ENCODE results near the gene NR4A1.

DNA sequence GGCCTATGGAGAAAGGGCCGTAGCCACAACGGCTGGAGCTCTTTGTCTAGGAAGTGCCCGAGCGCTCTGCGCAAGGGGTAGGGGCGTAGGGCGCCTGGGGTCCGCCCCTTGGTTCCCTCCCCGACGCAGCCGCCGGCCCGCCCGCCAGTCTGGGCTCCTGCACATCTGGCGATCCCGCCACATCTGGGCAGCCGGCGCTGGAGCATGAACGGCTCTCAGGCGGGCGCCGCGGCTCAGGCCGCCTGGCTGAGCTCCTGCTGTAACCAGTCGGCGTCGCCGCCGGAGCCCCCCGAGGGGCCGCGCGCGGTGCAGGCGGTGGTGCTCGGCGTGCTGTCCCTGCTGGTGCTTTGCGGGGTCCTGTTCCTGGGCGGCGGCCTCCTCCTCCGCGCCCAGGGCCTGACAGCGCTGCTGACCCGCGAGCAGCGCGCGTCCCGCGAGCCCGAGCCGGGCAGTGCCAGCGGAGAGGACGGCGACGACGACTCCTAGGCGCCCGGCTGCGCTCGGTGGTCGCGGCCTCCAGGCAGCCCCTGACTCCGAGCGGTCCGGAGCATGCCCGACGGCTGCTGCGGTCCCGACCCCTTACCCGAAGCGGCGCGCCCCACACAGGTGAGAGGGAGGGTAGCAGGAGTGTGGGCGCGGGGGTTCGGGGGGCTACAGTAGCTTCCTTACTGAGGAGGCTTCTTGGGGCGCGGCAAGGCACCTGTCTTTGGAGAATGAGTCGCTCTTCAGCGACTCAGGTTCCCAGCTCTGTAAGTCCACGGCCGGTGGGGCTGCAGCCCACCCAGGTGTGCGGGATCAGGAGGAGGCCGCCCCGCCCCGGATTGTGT, 28.5 kb downstream of the NR4A1 start, which contains the start of gene SMIM41:
- TF ChIP-seq, protein P1, sequence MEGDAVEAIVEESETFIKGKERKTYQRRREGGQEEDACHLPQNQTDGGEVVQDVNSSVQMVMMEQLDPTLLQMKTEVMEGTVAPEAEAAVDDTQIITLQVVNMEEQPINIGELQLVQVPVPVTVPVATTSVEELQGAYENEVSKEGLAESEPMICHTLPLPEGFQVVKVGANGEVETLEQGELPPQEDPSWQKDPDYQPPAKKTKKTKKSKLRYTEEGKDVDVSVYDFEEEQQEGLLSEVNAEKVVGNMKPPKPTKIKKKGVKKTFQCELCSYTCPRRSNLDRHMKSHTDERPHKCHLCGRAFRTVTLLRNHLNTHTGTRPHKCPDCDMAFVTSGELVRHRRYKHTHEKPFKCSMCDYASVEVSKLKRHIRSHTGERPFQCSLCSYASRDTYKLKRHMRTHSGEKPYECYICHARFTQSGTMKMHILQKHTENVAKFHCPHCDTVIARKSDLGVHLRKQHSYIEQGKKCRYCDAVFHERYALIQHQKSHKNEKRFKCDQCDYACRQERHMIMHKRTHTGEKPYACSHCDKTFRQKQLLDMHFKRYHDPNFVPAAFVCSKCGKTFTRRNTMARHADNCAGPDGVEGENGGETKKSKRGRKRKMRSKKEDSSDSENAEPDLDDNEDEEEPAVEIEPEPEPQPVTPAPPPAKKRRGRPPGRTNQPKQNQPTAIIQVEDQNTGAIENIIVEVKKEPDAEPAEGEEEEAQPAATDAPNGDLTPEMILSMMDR (IDR thresholded peaks at IDR 0.05): no peak
- TF ChIP-seq, protein P2, sequence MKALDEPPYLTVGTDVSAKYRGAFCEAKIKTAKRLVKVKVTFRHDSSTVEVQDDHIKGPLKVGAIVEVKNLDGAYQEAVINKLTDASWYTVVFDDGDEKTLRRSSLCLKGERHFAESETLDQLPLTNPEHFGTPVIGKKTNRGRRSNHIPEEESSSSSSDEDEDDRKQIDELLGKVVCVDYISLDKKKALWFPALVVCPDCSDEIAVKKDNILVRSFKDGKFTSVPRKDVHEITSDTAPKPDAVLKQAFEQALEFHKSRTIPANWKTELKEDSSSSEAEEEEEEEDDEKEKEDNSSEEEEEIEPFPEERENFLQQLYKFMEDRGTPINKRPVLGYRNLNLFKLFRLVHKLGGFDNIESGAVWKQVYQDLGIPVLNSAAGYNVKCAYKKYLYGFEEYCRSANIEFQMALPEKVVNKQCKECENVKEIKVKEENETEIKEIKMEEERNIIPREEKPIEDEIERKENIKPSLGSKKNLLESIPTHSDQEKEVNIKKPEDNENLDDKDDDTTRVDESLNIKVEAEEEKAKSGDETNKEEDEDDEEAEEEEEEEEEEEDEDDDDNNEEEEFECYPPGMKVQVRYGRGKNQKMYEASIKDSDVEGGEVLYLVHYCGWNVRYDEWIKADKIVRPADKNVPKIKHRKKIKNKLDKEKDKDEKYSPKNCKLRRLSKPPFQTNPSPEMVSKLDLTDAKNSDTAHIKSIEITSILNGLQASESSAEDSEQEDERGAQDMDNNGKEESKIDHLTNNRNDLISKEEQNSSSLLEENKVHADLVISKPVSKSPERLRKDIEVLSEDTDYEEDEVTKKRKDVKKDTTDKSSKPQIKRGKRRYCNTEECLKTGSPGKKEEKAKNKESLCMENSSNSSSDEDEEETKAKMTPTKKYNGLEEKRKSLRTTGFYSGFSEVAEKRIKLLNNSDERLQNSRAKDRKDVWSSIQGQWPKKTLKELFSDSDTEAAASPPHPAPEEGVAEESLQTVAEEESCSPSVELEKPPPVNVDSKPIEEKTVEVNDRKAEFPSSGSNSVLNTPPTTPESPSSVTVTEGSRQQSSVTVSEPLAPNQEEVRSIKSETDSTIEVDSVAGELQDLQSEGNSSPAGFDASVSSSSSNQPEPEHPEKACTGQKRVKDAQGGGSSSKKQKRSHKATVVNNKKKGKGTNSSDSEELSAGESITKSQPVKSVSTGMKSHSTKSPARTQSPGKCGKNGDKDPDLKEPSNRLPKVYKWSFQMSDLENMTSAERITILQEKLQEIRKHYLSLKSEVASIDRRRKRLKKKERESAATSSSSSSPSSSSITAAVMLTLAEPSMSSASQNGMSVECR (CRISPR knock-in tag; IDR thresholded peaks at IDR 0.05; ENCODE audit: borderline replicate concordance): no peak
- no peak for TF ChIP-seq ZNF317 (CRISPR knock-in tag; IDR thresholded peaks at IDR 0.05; ENCODE audit: borderline replicate concordance, low read depth)
